IPS-NIHi7 (cell line): ENCODE data around the gene F2RL3.
"Not testable (repeated sequence)": the region's sequence is repeated elsewhere in the genome, so short reads cannot be mapped to it uniquely, and the experiment has no call there.

Experiments used
- DNase-seq: peaks from one replicate; pipeline ENCODE4 v3.0.0; 2012; ENCODE audit warnings: mixed read lengths; ENCODE audit errors: extremely low spot score

The F2RL3 gene

GRCh38 chr19:16921766-16922591 is 33.2 kb downstream of the F2RL3 start:
- DNase-seq = peak; percentile 13

- DNase-seq = no peak
Observed at GRCh38 chr19:16922592-16922934, 33.8 kb downstream of the F2RL3 start.

GRCh38 chr19:16922949-16923348 is 34.1 kb downstream of the F2RL3 start:
- DNase-seq = no peak

GRCh38 chr19:16927883-16928282 is 39.1 kb downstream of the F2RL3 start:
- DNase-seq = no peak

- no peak for DNase-seq
Observed at GRCh38 chr19:16928351-16928750, 39.6 kb downstream of the F2RL3 start.

GRCh38 chr19:16928916-16929315 is 40.1 kb downstream of the F2RL3 start:
- DNase-seq = no peak

- DNase-seq = no peak
Observed at GRCh38 chr19:16930753-16931152, 42.0 kb downstream of the F2RL3 start.

- no peak for DNase-seq
Observed at GRCh38 chr19:16931306-16931705, 42.5 kb downstream of the F2RL3 start.

GRCh38 chr19:16934489-16934888 is 45.7 kb downstream of the F2RL3 start:
- DNase-seq = no peak

GRCh38 chr19:16936901-16937300 is 48.1 kb downstream of the F2RL3 start:
- DNase-seq = no peak

GRCh38 chr19:16937796-16938195 is 49.0 kb downstream of the F2RL3 start:
- not testable (repeated sequence) for DNase-seq

GRCh38 chr19:16938211-16938610 is 49.4 kb downstream of the F2RL3 start:
- no peak for DNase-seq

- not testable (repeated sequence) for DNase-seq
Observed at GRCh38 chr19:16940063-16940462, 51.3 kb downstream of the F2RL3 start.

- DNase-seq = no peak
Observed at GRCh38 chr19:16940626-16941025, 51.8 kb downstream of the F2RL3 start.
